GM19023 (cell line): ENCODE measurements around the gene NAT8.
"Not testable (repeated sequence)": the region's sequence is repeated elsewhere in the genome, so short reads cannot be mapped to it uniquely, and the experiment has no call there.

ENCODE experiments used
- ATAC-seq: cut with Tn5 transposase; IDR thresholded peaks from one replicate; pipeline ENCODE4 v1.9.1; 2021; ENCODE audit warnings: mild to moderate bottlenecking, moderate library complexity; ENCODE audit not compliant: unreplicated experiment

NAT8 gene

DNA sequence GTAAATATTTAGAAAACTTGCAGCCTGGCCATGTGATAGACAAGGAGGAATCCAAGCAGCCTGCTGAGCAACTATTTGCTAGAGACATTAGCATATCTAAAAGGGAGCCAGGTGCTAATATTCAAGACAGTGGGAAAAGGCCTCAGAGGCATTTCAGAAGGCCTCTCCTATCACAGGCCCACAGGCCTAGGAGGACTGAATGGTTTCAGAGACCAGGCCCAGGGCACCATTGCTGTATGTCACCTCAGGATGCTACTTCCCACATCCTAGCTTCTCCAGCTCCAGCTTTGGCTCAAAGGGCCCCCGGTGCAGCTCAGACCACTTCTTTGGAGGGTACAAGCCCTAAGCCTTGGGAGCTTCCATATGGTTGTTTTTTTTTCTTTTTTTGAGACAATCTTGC is 3.8 kb downstream of the NAT8 start:
- no peak for ATAC-seq

DNA sequence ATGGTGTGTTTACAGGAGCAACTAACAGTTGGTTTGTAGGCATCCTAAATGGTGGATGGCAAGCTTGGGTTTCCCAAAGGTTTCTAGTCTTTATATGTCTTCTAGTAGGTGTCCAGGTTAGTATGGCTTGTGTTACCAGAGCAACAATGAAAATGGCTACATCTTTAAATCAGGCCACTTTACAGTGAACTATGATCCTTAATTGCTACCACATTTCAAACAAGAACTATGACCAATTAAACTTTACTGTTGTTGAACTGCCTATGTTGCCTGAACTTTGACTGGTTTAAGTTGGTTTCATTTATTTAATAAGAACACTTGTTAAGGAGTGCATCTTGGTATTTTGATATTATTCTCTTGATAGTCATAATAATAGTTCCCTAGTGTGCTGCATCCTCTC is 5.2 kb downstream of the NAT8 start:
- ATAC-seq = not testable (repeated sequence)

DNA sequence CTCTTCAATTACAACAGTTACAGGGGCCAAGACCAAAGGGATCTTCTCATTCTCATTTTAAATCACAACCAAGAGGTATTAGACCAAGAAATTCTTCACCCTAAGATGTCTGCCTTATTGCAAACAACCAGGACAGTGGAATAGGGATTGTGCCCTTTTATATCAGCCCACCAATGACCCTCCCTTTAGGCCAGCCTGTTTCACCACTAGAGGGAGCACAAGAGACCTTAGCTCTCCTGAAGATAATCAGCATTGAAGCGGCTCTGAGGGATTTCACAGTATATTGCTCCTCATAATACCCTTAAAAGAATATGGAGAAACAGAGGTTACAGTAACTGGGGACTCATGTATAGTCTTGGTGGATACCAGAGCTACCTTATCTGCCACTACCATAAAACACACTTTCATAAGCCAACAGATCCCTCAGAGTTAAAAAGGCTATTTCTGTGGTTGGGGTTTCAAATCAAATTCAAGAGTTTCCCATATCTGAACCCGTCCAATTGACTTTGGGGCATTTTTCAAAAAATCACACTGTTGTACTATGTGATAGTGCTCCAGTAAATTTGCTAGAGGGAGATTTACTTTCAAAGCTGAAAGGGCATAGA is 11.5 kb downstream of the NAT8 start:
- not testable (repeated sequence) for ATAC-seq

DNA sequence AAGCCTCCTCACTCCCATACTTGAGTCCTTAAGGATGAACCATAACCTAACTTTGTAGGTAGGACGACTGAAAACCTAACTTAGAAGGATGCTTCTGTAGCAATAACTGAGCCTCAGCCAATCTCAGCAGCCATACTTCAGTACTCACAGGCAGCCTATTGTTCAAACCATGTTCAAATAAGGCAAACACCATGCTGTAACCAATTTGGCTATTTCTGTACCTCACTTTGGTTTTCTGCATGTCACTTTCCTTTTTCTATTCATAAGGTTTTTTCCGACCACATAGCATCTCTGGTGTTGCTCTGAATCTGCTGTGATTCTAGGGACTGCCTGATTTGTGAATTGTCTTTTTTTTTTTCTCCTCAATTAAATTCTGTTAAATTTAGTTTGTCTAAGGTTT is 13.7 kb downstream of the NAT8 start:
- peak; percentile 83 for ATAC-seq

DNA sequence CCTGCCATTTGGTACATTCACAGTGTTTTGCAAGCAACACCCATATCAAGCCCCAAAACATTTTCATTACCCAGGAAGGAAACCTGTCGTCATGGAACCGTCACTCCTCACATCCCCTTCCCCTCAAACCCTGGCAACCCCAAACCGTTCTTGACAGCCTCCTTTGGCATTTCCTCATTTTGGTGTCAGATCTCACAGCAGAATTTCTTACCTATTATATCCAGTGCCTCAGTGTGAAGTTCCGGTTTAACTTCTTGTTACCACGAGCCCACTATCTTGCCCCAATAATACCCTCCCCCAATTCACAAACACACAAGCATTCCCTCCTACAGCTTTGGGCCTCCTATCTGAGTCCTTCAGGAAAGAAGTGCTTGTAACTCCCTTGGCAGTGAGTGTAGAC is 16.0 kb downstream of the NAT8 start:
- not testable (repeated sequence) for ATAC-seq

DNA sequence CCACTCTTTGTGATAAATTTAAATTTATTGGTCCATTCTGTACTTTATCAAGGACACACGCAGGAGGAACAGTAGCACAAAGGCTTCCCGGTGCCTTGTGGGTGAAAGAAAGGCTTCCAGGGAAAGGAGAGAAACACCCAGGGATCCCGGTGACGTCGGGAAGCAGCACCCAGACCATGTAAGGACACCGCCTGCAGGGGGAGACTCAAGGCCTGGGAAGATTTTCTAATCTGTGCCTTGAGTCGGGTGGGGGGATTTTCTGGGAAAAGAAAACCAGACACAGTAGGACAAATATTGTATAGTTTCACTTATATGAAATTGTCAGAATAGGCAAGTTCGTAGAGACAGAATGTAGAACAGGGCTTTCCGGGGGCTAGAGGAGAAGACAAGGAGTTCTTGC is 17.6 kb downstream of the NAT8 start:
- ATAC-seq = not testable (repeated sequence)

DNA sequence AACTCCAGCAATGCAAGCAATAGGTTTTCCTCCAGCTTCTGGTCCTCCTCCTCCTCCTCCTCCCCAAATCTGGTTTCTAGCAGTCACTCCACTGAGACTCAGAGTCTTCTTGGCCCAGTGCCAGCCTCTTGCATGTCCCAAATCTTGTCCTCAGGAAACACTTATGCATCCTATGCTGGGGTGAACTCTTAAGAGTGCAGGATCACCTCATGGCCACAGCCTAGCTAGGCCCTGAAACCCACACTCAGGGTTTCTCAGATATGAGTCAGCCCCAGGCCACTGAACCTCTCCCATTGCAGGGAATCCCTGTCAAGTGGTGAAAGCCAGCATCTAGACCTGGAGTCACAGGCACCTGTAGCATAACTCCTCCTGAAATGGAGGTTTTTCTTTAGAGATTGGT is 18.2 kb downstream of the NAT8 start:
- ATAC-seq = not testable (repeated sequence)

DNA sequence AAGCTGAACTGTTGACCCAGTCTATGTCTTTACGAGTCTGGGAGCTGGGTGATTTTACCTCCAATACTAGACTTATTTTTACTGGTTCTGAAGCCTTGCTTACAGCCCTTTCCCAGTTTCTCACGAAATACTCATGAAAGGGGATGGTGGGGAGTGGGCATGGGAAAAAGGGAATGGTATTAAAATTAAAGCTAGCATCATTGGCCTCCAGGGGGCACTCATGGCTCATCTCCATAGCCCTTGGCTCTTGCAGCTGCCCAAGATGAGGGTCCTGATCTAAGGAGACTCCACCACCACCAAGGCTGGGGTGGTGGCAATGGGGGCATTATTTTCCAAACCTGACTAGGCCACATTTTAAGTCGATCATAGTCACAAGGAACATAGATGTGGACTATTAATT is 22.3 kb downstream of the NAT8 start:
- ATAC-seq = not testable (repeated sequence)

DNA sequence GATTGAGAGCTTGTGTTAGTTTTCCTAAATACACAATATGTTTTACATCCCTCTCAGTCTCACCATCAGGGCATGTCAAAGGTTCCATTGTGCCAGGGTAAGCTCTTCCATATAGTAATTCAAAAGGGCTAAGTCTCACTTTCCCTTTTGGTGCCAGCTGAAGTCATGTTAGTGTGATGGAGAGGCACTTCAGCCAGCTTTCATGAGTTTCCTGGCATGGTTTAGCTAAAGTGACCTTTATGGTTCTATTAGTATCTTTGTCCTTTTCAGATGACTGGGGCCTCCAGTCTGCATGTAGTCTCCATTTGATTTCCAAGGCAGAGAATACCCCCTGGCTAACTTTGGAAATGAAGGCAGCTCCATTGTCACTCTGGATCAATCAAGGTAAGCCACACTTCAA is 27.2 kb downstream of the NAT8 start:
- no peak for ATAC-seq

DNA sequence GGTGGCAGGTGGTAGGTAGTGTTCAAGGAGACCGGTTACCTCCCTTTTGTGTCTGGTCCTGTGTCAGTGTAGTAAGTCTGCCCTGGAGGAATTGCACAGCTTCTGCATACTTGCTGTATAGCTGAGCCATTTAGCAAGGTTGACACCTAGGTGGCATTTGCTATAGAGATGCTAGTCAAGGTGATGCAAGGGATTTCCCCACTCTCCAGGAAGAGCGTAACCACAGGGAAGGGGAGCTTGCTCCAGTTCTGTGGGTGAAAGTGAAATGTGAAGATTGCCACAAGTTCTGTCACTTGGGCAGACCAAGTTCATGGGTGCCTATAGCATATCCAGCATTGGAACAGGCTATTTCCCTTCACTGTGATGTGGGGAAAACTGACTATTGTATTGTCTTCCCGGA is 28.1 kb downstream of the NAT8 start:
- ATAC-seq = no peak

DNA sequence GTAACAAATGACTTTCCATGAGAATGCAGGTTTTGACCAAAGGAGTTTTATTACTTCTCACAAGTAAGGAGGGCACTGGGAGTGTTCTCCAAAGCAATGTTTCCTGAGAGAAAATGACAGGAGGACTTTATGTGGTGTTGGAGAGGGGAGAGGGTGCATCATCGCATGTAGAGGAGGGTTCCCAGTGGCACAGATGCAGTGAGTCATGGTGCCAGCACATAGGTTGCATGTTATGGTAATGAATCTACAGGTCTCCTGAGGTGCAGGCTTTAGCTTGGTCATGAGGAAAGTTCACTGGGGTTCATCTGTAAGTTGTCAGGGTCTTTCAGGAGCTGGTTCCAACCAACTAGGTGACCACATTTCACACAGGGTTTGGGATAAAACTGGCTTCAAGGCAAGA is 30.4 kb downstream of the NAT8 start:
- no peak for ATAC-seq

DNA sequence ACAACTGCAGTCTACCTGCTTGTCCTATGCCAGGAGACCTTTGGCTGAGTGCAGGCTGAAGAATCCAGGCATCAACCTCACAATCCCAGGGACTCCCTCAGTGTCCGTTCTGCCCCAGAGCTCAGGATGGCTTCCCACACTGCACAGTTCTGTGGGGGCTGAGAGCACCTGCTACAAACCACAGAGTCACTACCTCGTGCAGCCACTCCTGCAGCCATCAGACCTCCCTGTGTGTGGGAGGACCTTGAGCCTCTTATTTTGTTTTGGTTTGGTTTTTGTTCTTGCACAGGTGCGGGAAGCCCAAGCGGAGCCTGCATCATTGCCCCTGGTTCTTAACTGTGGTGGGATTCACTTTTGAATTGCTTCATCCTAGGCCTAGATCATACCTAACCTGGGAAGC is 31.0 kb downstream of the NAT8 start:
- ATAC-seq = no peak

DNA sequence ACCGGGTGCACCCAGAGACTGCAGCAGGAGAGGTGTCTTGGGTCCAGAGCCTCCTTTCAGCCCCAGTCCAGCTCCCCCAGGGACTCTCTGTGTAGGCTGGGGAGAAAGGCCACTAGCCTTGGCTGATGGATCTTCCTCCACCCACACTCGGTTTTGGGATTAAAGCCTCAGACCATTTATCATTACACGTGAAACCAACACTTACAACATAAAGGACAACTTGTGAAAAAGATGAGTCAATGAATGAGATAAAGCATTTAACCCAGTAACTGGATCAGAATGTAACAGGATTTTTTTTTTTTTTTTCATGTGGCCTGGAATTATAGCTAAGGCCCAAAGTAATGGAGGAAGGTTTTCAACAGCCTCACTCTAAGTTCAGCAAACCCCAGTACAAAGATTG is 32.1 kb downstream of the NAT8 start:
- ATAC-seq = no peak

DNA sequence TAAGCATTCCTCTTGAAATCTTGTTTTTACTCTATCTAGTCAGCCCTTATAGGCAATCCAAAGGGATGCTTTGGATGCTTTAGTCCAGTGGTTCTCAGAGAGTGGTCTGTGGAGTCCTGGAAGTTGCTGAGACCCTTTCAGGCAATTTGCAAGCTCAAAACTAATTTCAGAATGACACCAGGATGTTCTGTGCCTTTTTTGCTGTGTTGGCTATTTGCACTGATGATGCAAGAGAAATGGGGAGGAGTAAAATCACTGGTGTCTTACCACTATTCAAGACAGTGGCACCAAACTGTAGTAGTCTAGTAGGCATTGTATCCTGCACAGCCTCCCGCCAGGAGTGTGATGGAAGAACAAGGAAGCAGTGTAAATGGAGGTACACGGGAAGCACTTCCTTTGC is 37.6 kb downstream of the NAT8 start:
- ATAC-seq = not testable (repeated sequence)

DNA sequence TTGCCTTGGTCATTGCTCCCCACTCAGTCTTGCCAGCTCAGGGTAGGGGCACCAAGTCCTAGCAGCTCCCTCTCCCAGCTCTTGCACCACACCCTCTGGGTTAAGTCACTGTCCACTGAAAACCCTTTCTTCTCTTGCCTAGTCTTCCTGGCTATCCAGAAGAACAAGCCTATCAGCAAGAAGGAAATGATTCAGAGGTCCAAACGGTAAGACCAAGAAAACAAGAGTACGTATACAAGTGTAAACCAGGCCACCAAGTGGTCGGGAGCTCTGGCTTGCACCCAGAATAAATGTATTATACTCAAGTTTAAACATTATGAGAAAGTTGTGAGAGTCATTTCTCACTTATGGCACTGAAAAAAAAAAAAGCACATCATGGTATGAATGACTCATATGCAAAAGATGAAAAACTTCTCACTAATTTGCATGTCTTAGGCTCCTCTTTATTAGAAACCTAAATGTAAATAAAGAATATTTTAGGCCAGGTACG is 39.1 kb downstream of the NAT8 start:
- ATAC-seq = not testable (repeated sequence)

DNA sequence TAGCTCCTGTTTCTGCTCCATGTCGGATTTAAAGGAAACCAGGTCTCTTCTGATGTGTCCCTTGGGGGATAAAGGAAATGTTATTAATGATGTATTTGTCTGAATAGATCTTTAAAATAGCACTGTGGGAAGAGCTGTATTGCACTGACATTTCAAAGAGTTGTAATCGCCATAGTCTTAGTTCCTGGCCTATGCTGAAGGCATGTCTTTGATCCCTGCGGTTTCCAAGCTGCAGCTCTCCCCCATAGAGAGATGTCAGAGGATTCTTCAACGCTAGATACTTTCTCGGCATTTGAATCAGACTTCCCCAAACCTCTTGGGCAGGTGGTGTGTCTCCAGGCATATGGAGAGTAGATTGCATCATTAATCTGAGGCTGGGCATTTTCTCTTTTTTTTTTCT is 40.4 kb downstream of the NAT8 start:
- ATAC-seq = no peak

DNA sequence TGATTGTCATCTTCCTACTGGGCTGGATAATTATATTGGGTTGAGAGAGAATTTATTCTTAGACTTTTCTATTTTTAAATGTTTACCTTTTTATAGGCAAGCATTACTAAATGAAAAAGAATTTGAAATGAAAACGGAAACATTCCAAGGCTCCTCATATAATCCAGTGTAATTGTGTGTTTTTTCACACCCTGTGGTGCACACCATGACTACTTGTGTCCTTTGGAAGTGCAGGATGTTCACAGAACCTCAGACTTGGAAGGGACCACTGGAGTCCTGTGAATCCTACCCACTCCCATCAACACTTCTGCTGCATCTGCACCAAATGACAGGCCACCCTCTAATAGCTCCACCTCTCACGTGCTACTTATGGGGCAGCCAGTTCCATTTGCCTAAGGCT is 48.0 kb downstream of the NAT8 start:
- ATAC-seq = no peak

DNA sequence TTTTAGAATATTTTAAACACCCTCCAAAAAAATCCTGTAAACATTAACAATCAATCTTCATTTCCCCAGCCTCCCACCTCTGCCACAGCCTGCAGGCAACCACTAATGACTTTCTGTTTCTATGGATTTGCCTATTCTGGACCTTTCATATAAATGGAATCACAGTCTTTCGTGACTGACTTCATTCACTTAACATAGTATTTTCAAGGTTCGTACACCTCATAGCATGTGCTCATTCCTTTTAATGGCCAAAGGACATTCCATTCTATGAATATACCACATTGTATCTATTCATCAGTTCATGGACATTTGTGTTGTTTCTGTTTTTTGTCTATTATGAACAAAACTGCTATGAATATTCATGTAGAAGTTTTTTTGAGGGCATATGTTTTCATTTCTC is 48.5 kb downstream of the NAT8 start:
- no peak for ATAC-seq
